T-helper 22 cell (primary cell): ENCODE measurements around the gene CD2BP2.
"Not testable (repeated sequence)": the region's sequence is repeated elsewhere in the genome, so short reads cannot be mapped to it uniquely, and the experiment has no call there.

Source experiments
- DNase-seq: peaks from one replicate; pipeline ENCODE4 v3.0.0-alpha.2; 2020; ENCODE audit warnings: low read depth

The CD2BP2 gene

GRCh38 chr16:30355144-30355953 lies at the start of gene CD2BP2:
Gene CD2BP2, minus strand, starts transcription at chr16:30355308. Its CDS starts 627 bp downstream, at chr16:30354681.
- peak; percentile 86 for DNase-seq

- DNase-seq = no peak
These were observed 46.8 kb upstream of the CD2BP2 start for GRCh38 chr16:30401768-30402425.

GRCh38 chr16:30399435-30400186 lies 44.5 kb upstream of the CD2BP2 start:
- DNase-seq = no peak

GRCh38 chr16:30398661-30399434 lies 43.7 kb upstream of the CD2BP2 start:
- no peak for DNase-seq

- no peak for DNase-seq
These were observed 42.9 kb upstream of the CD2BP2 start for GRCh38 chr16:30397776-30398660.

GRCh38 chr16:30397056-30397455 lies 41.9 kb upstream of the CD2BP2 start:
- no peak for DNase-seq

- DNase-seq = not testable (repeated sequence)
These were observed 41.5 kb upstream of the CD2BP2 start for GRCh38 chr16:30396627-30397026.

GRCh38 chr16:30395992-30396585 lies 41.0 kb upstream of the CD2BP2 start:
- no peak for DNase-seq

- DNase-seq = no peak
These were observed 40.3 kb upstream of the CD2BP2 start, which contains the start of gene ZNF48 for GRCh38 chr16:30395155-30395991. Gene ZNF48, plus strand, starts transcription at chr16:30395420. Its CDS starts 375 bp downstream, at chr16:30395795.

GRCh38 chr16:30394592-30395154 lies 39.6 kb upstream of the CD2BP2 start:
- no peak for DNase-seq

- DNase-seq = no peak
These were observed 28.4 kb upstream of the CD2BP2 start for GRCh38 chr16:30383521-30383920.

GRCh38 chr16:30382111-30382881 lies 27.2 kb upstream of the CD2BP2 start, which contains the start of gene SEPTIN1:
Gene SEPTIN1, minus strand, starts transcription at chr16:30382561. Its CDS starts 19 bp downstream, at chr16:30382542.
- DNase-seq = peak; percentile 67

- no peak for DNase-seq
These were observed 26.4 kb upstream of the CD2BP2 start for GRCh38 chr16:30381291-30382041.

GRCh38 chr16:30380803-30381208 lies 25.7 kb upstream of the CD2BP2 start:
- DNase-seq = no peak

- DNase-seq = no peak
These were observed 25.1 kb upstream of the CD2BP2 start for GRCh38 chr16:30380072-30380802.

- DNase-seq = no peak
These were observed 24.2 kb upstream of the CD2BP2 start for GRCh38 chr16:30379158-30379783.
